ENCODE results near the gene NDUFB2. TPM values are rescaled to one million over a fixed set of nuclear protein-coding genes. Genes with fewer than 3 reads are reported as not detected.

The NDUFB2 gene
- total and polyA plus RNA-seq, 9 of the 15 experiments (the other 6 are each of a cell fraction or from before 2014, with no cell fraction given): 220 to 2,075 (median 320) TPM

DNA sequence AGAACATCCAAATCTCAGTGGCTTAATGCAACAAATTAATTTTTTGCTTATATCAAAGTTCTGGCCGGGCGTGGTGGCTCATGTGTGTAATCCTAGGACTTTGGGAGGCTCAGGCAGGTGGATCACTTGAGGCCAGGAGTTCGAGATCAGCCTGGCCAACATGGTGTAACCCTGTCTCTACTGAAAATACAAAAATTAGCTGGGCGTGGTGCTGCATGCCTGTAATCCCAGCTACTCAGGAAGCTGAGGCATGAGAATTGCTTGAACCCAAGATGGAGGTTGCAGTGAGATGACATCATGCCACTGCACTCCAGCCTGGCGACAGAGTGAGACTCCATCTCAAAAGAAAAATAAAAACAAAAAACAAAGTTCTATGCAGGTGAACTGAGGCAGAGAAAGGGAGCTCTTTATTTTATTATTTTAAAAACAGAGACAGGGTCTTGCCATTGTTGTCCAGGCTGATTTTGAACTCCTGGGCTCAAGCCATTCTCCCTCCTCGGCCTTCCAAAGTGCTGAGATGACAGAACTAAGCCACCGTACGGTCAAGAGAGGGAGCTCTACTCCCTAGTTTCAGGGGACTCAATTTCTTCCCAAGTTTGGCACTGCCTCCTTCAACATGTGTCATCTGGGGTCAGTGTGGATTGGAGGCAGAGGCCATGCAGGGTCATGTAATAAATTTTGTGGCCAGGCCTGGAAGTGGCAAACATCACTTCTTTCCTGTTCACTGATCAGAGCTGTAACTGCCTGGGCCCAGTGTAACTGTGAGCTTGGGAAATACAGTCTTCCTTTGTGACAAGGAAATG is 21.4 kb upstream of the NDUFB2 start (continued):
- TF ChIP-seq RREB1 (CRISPR knock-in tag; IDR thresholded peaks at IDR 0.05): no peak
- no peak for TF ChIP-seq GATAD2A (IDR thresholded peaks at IDR 0.05)
- TF ChIP-seq ZNF143 (CRISPR knock-in tag; IDR thresholded peaks at IDR 0.05): 0 out of 2 replicates have a peak, but pooled peaks have one; percentile 34
- no peak for TF ChIP-seq ZKSCAN8 (CRISPR knock-in tag; IDR thresholded peaks at IDR 0.05)
- TF ChIP-seq ZNF197 (CRISPR knock-in tag; IDR thresholded peaks at IDR 0.05; ENCODE audit: low read depth): no peak
- TF ChIP-seq CBX3 (IDR thresholded peaks at IDR 0.05; ENCODE audit: borderline replicate concordance in 1 of 2, low read length in 2 of 2): 0 out of 3 replicates have a peak, but pooled peaks of 1 of the 2 experiments have one; percentile 44
- peak; percentile 99 for TF ChIP-seq ZNF316 (IDR thresholded peaks at IDR 0.05)
- TF ChIP-seq TCF7L2 (IDR thresholded peaks at IDR 0.05; ENCODE audit: low read depth, low read length): no peak
- 0 out of 2 replicates have a peak, but pooled peaks have one; percentile 23 for TF ChIP-seq DMBX1 (CRISPR knock-in tag; IDR thresholded peaks at IDR 0.05; ENCODE audit: borderline replicate concordance)
- TF ChIP-seq IRF2 (CRISPR knock-in tag; IDR thresholded peaks at IDR 0.05): no peak
- no peak for TF ChIP-seq ZNF347 (CRISPR knock-in tag; IDR thresholded peaks at IDR 0.05; ENCODE audit: low read depth)
- no peak for TF ChIP-seq MTF1 (CRISPR knock-in tag; IDR thresholded peaks at IDR 0.05; ENCODE audit: borderline replicate concordance)
- TF ChIP-seq ATF7 (IDR thresholded peaks at IDR 0.05): peak; percentile 92
- no peak for TF ChIP-seq HES1 (IDR thresholded peaks at IDR 0.05; ENCODE audit: low read depth)
- TF ChIP-seq DDX20 (tag; IDR thresholded peaks at IDR 0.05; ENCODE audit: low read depth): no peak; the same call in 1 of the 2 replicates
- TF ChIP-seq PTBP1 (IDR thresholded peaks at IDR 0.05; ENCODE audit: low read depth, low read length): no peak
- peak; percentile 23; the same call in 1 of the 2 replicates for TF ChIP-seq DPF2 (IDR thresholded peaks at IDR 0.05)
- TF ChIP-seq, protein P1, sequence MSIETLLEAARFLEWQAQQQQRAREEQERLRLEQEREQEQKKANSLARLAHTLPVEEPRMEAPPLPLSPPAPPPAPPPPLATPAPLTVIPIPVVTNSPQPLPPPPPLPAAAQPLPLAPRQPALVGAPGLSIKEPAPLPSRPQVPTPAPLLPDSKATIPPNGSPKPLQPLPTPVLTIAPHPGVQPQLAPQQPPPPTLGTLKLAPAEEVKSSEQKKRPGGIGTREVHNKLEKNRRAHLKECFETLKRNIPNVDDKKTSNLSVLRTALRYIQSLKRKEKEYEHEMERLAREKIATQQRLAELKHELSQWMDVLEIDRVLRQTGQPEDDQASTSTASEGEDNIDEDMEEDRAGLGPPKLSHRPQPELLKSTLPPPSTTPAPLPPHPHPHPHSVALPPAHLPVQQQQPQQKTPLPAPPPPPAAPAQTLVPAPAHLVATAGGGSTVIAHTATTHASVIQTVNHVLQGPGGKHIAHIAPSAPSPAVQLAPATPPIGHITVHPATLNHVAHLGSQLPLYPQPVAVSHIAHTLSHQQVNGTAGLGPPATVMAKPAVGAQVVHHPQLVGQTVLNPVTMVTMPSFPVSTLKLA (conservative IDR thresholded peaks at IDR 0.05): no peak
- TF ChIP-seq PCBP2 (IDR thresholded peaks at IDR 0.05; ENCODE audit: low read depth, low read length, poor library complexity, severe bottlenecking): no peak

Measured in K562 (cell line).